Measurements from ENCODE around the gene SSBP4. TPM values are rescaled to one million over a fixed set of nuclear protein-coding genes. Genes with fewer than 3 reads are reported as not detected.

The SSBP4 gene
- total and polyA plus RNA-seq, 2 experiments from 2014 or later = 72.6 to 156 TPM

DNA sequence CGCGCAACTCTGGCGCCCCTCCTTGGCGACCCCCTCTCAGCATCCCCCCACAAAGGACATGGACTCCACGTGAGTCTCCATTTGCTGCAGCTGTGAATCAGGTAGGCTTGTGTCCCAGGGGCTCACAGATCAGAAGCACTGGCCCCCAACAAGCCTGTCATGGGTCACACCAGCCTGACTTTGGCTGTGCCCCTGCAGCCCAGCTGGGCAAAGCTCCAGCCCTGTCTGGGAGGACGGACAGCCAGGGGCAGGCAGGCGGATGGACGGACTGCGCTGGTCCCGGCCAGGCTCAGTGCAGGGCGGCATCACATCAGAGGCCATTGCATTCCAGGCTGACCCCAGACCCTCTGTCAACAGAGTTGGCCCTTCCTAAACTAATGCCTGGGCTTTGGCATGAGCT, 47.2 kb downstream of the SSBP4 start:
- peaks cover 18% of the 10 kb centered on the region for H3K79me2 ChIP-seq
- no peak overlapping the region for H3K4me3 ChIP-seq
- H3K36me3 ChIP-seq (replicated peaks; ENCODE audit: insufficient read depth, low read depth) = no peaks in the 10 kb centered on the region

DNA sequence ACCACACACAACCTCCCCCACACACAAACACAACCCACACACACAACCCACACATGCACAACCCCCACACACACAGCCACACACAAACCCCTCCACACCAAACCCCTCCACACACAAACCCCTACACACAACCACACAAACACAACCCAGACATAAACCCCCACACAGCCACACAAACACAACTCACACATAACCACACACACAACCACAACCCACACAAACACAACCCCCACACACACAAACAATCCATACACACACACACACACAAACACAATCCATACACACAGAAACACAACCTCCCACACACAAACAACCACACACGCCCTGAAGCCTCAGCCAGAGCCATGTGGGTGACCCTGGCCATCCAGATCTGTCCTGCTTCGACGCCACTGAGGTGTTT, 48.8 kb downstream of the SSBP4 start:
- H3K27me3 ChIP-seq = no peaks in the 10 kb centered on the region
- H3K4me1 ChIP-seq (ENCODE audit: insufficient read depth) = peaks cover 22% of the 10 kb centered on the region
- no peaks in the 10 kb centered on the region for H3K36me3 ChIP-seq (replicated peaks; ENCODE audit: insufficient read depth, low read depth)
- peaks cover 25% of the 10 kb centered on the region for H3K79me2 ChIP-seq
- TF ChIP-seq EZH2 (IDR thresholded peaks at IDR 0.05; ENCODE audit: borderline replicate concordance) = no peak
- TF ChIP-seq, protein P1, sequence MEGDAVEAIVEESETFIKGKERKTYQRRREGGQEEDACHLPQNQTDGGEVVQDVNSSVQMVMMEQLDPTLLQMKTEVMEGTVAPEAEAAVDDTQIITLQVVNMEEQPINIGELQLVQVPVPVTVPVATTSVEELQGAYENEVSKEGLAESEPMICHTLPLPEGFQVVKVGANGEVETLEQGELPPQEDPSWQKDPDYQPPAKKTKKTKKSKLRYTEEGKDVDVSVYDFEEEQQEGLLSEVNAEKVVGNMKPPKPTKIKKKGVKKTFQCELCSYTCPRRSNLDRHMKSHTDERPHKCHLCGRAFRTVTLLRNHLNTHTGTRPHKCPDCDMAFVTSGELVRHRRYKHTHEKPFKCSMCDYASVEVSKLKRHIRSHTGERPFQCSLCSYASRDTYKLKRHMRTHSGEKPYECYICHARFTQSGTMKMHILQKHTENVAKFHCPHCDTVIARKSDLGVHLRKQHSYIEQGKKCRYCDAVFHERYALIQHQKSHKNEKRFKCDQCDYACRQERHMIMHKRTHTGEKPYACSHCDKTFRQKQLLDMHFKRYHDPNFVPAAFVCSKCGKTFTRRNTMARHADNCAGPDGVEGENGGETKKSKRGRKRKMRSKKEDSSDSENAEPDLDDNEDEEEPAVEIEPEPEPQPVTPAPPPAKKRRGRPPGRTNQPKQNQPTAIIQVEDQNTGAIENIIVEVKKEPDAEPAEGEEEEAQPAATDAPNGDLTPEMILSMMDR (IDR thresholded peaks at IDR 0.05; ENCODE audit: poor library complexity) = no peak
- TF ChIP-seq EZH2phosphoT487 (IDR thresholded peaks at IDR 0.05; ENCODE audit: low read depth, severe bottlenecking, unreplicated experiment) = no peak
- H3K27ac ChIP-seq = no peak overlapping the region
- no peaks in the 10 kb centered on the region for H3K9me3 ChIP-seq (ENCODE audit: low read depth)
- peaks cover 24% of the 10 kb centered on the region for H4K20me1 ChIP-seq (ENCODE audit: insufficient read depth, poor library complexity, severe bottlenecking)
- DNase-seq (ENCODE audit: low spot score) = no peak
- H3K9me2 ChIP-seq (replicated peaks; ENCODE audit: insufficient read depth) = no peaks in the 10 kb centered on the region
- no peak overlapping the region for H3K4me3 ChIP-seq
- H3K4me2 ChIP-seq = no peak overlapping the region
- 97% methylated on average over 3 of the region's 3 CpGs for WGBS (ENCODE audit: low lambda C conversion rate, missing lambda C conversion rate)
- no peak overlapping the region for H2AFZ ChIP-seq

More for the DNA sequence above, 47.2 kb downstream of the SSBP4 start:
- no peak overlapping the region for H2AFZ ChIP-seq
- TF ChIP-seq EZH2 (IDR thresholded peaks at IDR 0.05; ENCODE audit: borderline replicate concordance) (no peak), EZH2phosphoT487 (IDR thresholded peaks at IDR 0.05; ENCODE audit: low read depth, severe bottlenecking, unreplicated experiment) (no peak)
- TF ChIP-seq, protein P1 (IDR thresholded peaks at IDR 0.05; ENCODE audit: poor library complexity) = no peak
- H3K4me1 ChIP-seq (ENCODE audit: insufficient read depth) = peaks cover 22% of the 10 kb centered on the region
- whole genome bisulfite sequencing (ENCODE audit: low lambda C conversion rate, missing lambda C conversion rate) = 98% methylated on average over 11 of the region's 11 CpGs
- no peaks in the 10 kb centered on the region for H3K9me2 ChIP-seq (replicated peaks; ENCODE audit: insufficient read depth)
- no peak overlapping the region for H3K4me2 ChIP-seq
- H3K27me3 ChIP-seq = no peaks in the 10 kb centered on the region
- no peak overlapping the region for H3K27ac ChIP-seq
- no peak for DNase-seq (ENCODE audit: low spot score)
- H3K9me3 ChIP-seq (ENCODE audit: low read depth) = no peaks in the 10 kb centered on the region
- H4K20me1 ChIP-seq (ENCODE audit: insufficient read depth, poor library complexity, severe bottlenecking) = peaks cover 23% of the 10 kb centered on the region

DNA sequence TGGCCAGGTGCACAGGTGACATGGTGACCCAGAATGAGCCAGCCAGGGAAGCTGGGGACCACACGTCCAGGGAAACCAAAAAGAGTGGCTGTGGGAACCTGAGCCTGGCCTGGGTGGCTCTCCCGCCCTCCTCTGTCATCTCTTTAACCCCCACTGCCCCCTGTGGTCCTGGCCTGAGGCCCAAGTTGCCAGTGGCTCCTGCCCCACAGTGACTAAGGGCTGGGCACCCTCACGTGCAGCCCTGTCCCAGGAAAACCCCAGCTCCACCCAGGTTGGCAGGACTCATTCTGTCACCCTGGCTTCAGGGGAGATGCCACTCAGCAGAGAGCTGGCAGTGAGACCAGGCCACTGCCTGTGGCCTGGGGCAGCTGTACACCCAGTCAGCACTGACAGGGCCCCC, 49.3 kb downstream of the SSBP4 start:
- Histone ChIP-seq H3K4me2 (peak overlapping the region; percentile 72), H3K9me2 (replicated peaks; ENCODE audit: insufficient read depth) (no peaks in the 10 kb centered on the region), H3K27me3 (no peaks in the 10 kb centered on the region), H3K4me1 (ENCODE audit: insufficient read depth) (peaks cover 22% of the 10 kb centered on the region), H3K79me2 (peaks cover 31% of the 10 kb centered on the region), H3K36me3 (replicated peaks; ENCODE audit: insufficient read depth, low read depth) (no peaks in the 10 kb centered on the region), H2AFZ (no peak overlapping the region), H4K20me1 (ENCODE audit: insufficient read depth, poor library complexity, severe bottlenecking) (peaks cover 27% of the 10 kb centered on the region), H3K4me3 (no peak overlapping the region), H3K9me3 (ENCODE audit: low read depth) (no peaks in the 10 kb centered on the region), H3K27ac (no peak overlapping the region)
- WGBS (ENCODE audit: low lambda C conversion rate, missing lambda C conversion rate) = 96% methylated on average over 3 of the region's 3 CpGs
- DNase-seq (ENCODE audit: low spot score) = no peak
- no peak for TF ChIP-seq EZH2phosphoT487 (IDR thresholded peaks at IDR 0.05; ENCODE audit: low read depth, severe bottlenecking, unreplicated experiment)
- TF ChIP-seq EZH2 (IDR thresholded peaks at IDR 0.05; ENCODE audit: borderline replicate concordance) = no peak
- TF ChIP-seq, protein P1 (IDR thresholded peaks at IDR 0.05; ENCODE audit: poor library complexity) = no peak

Measured in hepatocyte (in vitro differentiated cells).